ENCODE data around the gene SF3B4.

- no peak for TF ChIP-seq CTCF (IDR thresholded peaks at IDR 0.05; ENCODE audit: insufficient read depth, low read depth, low read length)
- TF ChIP-seq EZH2 (IDR thresholded peaks at IDR 0.05; ENCODE audit: insufficient read depth, low read length): no peak
Observed at GRCh38 chr1:149923626-149924025, 4.0 kb downstream of the SF3B4 start.

Measured in astrocyte (in vitro differentiated cells and primary cell).